Activated CD8-positive, alpha-beta memory T cell treated with anti-CD3 and anti-CD28 coated beads, Interleukin-2, amount 50 U/mL, for 1 hour (primary cell): ENCODE measurements around the gene ADM2.
"Not testable (repeated sequence)": the region's sequence is repeated elsewhere in the genome, so short reads cannot be mapped to it uniquely, and the experiment has no call there.

Source experiments
- DNase-seq: peaks from one replicate; pipeline ENCODE4 v3.0.0-alpha.2; 2020; ENCODE audit errors: extremely low read depth

Gene ADM2

GRCh38 chr22:50481440-50482106 lies at the start of gene ADM2:
Gene ADM2, plus strand, starts transcription at chr22:50481543. Its CDS starts 305 bp downstream, at chr22:50481848.
- DNase-seq: no peak

GRCh38 chr22:50432131-50432876 lies 49.0 kb upstream of the ADM2 start:
- DNase-seq: no peak

- DNase-seq: not testable (repeated sequence)
These were observed 48.3 kb upstream of the ADM2 start for GRCh38 chr22:50432877-50433510.

GRCh38 chr22:50434849-50435248 lies 46.5 kb upstream of the ADM2 start:
- DNase-seq: no peak

- no peak for DNase-seq
These were observed 45.9 kb upstream of the ADM2 start for GRCh38 chr22:50435291-50436014.

DNA sequence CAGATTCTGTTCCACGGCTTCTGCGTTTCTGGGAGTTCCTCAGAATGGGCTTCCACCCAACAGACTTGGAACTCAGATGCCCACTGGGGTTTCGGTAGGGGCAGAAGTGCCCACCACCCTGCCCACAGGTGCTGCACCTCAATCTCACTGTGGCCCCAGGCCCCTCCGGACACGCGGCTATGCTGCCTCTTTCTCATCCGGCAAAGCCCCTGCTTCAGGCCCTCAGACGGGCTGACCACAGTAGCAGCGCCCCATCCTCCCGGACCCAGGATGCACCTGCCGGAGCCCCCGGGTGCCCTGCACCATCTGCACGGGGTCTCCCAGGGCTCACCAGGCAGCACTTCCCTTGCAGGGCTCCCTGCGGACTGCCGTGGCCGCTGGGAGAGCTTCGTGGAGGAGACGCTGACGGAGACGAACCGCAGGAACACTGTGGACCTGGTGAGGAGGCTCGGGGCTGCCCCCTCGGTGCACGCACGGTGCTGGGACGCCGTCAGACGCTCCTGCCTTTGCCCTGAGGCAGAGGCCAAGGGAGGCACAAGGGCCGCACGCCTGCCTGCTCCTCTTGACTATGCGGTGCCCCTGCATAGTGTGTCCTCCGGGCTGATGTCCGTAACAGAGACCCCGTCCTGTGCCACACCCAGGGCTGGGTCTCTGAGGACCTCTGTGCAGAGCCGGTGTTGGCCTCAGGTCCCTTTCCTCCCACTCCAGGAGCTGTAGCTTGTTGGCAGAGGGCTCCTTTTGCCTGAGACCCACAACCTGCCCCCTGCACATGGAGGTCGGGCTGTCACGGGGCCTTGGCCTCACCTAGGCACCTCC lies 45.1 kb upstream of the ADM2 start:
- DNase-seq: no peak

DNA sequence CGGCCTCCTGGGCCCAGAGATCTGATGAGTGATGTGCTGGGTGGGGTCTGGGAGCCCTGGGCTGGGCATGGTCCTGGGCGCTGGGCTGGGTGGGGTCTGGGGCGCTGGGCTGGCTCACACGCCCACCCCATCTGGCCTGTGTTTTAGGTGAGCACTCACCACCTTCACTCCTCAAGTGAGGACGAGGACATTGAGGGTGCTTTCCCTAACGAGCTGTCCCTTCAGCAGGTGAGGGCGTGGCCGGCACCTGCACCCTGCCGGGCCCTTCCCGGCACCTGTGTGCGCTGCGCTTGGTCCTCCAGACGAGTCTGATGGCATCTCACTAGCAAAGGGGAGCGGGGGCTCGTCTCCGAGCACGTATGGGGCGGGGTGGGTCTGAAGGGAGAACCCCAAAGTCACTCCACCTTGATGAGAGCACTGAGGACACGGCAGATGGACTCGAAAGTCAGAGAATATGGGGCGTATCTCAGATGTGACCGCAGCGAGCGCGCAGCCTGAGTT lies 44.5 kb upstream of the ADM2 start:
- DNase-seq: no peak

- no peak for DNase-seq
These were observed 43.6 kb upstream of the ADM2 start for GRCh38 chr22:50437511-50438304.

DNA sequence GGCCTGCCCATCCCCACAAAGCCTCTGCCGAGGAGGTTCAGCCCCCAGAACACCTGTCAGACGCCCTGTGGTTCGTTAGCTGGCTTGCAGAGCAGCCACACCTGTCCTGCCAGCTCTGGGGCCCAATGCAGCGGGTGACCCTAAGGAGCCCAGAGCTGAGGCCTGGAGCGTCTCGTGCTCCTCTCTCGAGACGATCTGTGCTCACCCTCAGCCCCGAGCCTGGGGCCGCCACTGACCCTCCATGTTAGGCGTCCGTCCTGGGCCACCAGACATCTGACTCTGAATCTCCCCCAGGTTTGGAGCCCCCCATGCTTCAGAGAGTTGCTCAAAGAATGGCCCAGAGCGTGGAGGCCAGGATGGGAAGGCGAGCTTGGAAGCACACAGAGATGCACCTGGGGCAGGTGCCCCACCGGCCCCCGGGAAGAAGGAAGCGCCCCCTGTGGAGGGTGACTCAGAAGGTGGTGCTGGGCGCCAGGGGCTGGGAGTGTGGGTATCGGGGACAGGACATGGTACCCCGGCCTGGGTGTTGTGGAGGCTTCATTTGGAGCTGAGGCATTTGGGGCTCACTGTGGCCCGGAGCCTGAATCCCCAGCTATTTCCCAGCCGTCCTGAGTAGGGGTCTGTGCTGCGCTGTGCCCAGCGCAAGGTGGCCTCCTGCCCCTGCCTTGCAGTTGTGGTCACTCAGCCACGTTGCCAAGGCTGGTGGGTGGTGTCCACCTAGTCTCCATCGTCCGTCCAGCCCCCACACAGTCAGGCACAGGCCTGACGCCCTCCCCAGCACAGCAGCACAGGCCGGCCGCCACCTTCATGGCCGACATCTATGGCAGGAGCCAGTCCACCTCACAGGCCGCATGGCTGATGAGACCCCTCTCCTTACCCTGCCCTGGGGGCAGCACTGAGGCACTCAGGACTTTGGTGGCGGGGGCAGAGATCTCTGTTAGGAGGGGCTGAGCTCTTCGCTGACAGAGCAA lies 42.8 kb upstream of the ADM2 start:
- DNase-seq: no peak

GRCh38 chr22:50439314-50439870 lies 42.0 kb upstream of the ADM2 start:
- no peak for DNase-seq

DNA sequence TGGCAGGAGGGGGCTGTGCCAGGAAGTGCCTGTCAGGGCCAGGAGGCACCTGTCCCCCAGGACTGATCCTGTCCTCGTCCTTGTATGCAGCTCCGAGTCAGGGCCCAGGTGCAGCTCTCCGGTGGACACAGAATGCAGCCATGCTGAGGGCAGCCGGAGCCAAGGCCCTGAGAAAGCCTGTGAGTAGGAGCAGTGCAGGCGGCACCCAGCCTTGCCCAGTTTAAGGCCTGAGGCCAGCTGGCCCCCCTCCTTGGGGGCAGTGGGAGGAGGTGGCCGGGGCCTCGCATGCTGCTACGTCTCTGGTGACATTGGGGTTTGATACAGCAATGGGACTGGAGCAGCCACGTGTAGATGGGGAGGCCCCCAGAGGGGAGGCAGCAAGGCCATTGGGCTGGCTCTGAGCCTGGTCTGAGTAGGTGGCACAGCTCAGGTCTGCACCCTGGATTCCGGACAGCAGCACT lies 41.4 kb upstream of the ADM2 start:
- DNase-seq: no peak

- DNase-seq: no peak
These were observed 40.6 kb upstream of the ADM2 start for GRCh38 chr22:50440544-50441249.

GRCh38 chr22:50441428-50441993 lies 39.8 kb upstream of the ADM2 start:
- DNase-seq: no peak

DNA sequence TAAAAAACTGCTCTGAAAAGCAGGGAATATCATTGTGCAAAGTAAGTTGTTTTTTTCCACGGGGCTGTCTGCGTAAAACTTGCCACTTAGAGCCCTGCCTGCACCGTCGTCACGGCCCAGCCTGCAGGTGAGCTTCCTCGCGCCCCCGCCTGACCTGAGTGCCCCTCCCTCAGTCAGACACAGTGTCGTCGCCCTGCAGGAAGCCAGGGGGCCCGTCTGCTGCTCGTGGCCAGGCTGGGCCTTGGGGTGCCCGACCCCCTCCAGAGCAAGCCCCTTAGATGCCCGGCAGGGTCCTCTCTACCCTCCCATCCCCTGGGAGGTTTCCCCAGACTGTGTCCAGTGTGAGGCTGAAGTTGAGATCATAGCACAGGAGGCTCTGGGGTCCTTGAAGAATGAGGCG lies 38.1 kb upstream of the ADM2 start:
- DNase-seq: no peak

DNA sequence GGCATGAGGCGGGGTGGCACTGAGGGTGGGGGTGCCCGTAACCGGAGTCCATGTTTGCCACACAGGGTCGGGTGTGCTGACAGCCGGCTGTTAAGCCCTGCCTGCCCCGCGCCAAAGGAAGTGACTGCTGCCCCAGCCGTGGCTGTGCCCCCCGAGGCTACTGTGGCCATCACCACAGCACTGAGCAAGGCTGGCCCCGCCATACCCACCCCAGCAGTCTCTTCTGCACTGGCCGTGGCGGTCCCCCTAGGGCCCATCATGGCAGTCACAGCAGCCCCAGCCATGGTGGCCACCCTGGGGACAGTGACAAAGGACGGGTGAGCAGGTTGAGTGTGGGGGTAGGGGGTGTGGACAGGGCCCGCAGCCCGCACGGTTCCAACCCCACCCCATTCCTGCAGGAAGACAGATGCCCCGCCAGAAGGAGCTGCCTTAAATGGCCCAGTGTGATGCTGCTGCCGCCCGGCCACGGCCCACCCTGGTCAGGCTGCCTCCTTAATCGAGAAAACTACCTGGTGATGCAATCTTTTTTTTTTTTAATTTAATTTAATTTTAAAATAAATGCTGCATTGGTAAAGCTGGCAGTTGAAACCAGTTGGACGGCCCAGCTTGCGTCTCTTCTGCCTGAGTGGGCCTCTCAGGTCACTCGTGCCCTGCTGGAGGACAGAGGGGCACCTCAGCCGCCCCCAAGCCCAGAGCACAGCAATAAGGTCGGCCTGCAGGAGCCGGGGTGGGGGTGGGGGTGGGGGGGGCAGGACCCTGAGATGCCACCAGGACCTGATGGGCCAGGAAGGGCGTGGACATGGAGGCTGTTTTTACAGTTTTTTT lies 37.3 kb upstream of the ADM2 start:
- DNase-seq: no peak

- DNase-seq: no peak
These were observed 36.7 kb upstream of the ADM2 start for GRCh38 chr22:50444663-50445062.
